HG03460 (cell line): ENCODE results near the gene GPR180.

Source experiments
- ATAC-seq: cut with Tn5 transposase; IDR thresholded peaks from one replicate; pipeline ENCODE4 v1.9.1; 2021; ENCODE audit not compliant: unreplicated experiment

Gene GPR180

GRCh38 chr13:94640721-94641120 lies 39.1 kb downstream of the GPR180 start:
- no peak for ATAC-seq

GRCh38 chr13:94641409-94641941 lies 39.8 kb downstream of the GPR180 start:
- ATAC-seq, result no peak

DNA sequence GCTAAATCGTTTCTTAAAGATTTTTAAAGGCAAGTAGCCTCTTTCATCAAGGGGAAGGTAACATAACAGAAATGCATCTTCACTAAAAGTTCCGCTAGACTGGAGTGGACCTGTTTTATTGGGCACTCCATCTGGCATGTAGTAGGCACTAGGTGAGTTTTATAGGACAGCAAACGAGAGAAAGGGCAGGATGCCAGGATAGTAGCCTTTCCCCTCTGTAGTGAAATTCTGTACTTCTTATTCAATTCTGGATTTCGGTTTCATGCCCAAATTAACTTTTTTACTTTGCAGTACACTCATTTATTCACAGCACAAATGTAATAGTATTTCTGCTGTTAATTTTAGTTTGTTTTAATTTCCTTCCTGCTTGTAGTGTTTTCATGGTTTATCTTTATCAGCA lies 45.2 kb downstream of the GPR180 start:
- ATAC-seq, result no peak

GRCh38 chr13:94656176-94656575 lies 54.5 kb downstream of the GPR180 start:
- ATAC-seq, result no peak

DNA sequence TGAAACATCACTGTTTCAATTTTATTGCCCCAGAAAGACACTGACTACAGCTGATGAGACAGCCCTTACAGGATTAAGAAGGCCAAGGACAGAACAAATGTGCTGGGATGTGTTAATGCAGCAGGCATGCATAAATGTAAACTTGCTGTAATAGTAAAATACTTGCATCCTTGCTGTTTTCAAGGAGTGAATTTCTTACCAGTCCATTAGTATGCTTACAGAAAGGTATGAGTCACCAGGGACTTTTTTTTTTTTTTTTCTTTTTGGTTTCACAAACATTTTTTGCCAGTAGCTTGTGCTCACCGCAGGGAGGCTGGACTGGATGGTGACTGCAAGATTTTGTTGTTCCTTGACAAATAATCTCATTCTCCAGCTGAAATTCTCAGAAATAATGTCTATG lies 55.1 kb downstream of the GPR180 start:
- ATAC-seq, result peak; percentile 93

GRCh38 chr13:94657167-94657566 lies 55.5 kb downstream of the GPR180 start:
- peak; percentile 18 for ATAC-seq

DNA sequence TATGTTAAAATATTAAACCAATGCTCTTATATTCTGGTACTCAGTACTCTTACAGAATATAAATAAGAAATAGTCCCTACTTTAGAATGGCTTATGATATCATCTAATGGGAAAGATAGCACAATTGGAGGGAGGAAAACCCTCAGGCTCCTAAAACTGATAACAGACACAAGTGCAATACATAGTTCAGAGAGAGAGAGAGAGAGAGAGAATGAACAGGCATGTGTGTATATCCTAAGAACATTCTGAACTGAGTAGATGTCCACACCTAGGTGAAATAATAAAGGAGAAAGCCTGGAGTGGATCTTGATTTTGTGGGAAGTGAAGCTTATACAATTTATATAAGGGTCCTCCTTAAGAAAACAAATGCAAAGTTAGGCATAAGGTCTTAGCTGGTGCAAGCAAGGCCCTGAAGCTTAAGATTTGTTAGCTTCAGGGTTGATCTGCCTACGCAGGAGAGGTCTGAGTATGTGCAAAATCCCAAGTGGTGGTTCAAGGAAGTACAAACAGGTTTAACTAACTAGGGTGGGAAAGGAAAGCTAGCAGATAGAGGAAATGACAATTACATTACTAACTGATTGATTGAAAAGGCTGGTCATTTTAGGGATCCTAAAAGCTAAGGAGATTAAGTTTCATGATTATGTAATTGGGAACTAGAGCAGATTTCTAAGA lies 57.4 kb downstream of the GPR180 start:
- ATAC-seq, result no peak

DNA sequence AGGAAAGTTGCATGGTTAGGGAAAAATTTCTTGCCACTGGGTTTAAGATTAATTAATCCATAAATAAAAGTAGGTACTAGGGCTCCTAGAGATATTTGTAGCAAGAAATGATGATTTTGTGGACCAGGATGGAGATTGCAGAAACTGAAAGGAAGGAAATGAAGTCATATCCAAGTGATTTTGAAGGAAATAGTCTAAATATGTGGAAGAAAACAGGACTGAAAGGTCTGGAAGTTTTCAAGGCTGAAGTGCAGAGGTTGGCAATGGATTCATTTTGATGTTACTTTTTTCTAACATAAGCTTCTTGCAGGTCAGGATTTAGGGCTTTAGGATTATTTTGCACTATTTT lies 57.9 kb downstream of the GPR180 start:
- no peak for ATAC-seq

DNA sequence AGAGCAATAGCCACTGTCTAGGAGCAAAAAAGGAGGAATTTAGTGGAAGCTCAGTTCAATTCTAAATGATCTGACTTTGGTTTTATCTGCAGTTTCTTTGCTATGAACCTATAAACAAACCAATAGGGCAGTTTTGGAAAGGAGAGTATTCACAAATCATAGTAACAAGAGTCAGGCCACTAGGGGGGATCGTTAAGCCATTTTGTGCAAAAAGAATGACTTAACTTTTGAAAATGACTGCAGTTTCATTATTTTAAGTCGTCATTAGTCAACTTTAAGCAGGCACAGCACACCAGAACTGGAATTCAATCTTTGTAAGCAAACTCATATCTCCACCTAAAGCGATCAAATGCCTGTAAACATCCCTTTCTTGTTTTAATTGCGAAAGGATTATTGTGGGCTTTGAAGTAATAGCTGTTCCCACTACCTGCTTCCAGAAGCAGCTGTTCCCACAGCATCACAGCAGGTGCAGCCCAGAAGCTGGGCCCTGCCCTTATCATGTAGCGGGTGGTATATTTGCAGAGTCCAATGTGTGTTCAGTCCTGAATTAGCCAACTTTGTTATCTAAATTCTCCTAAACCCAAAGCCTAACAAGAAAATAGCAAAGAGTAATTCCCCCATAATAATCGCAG lies 59.2 kb downstream of the GPR180 start:
- ATAC-seq, result no peak

GRCh38 chr13:94661406-94661805 lies 59.7 kb downstream of the GPR180 start:
- no peak for ATAC-seq

DNA sequence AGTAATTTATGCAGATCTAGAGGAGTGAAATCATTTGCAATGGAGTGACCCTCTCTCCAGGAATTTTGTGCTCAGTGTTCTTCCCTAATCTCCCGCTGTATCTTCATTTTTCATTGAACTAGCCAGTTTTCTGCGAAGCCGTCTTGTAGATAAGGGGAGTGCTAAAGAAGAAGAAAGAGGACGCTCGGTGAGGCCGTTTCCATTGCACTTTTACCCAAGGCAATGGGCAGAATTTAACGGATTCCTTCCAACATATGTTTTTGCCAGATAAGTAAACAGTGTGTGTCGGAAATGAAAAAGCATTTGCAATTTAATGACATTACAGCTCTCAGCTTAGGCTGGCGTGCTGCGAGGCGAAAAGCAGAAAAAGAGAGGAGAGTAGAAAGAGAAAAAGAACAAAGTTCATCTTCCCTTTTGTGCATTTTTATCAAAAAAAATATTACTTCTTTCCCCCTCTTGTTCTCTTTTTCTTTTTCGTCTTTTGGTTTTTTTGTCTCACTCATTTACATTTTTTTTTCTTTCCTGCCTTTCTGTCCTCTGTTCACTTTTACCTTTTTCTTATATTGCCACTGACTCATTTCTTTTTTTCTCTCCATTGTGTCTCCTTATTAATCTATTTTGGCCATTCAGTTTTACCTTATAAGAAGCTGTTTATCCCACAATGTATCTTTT lies 60.8 kb downstream of the GPR180 start:
- no peak for ATAC-seq

- no peak for ATAC-seq
These were observed 63.2 kb downstream of the GPR180 start for GRCh38 chr13:94664889-94665288.

DNA sequence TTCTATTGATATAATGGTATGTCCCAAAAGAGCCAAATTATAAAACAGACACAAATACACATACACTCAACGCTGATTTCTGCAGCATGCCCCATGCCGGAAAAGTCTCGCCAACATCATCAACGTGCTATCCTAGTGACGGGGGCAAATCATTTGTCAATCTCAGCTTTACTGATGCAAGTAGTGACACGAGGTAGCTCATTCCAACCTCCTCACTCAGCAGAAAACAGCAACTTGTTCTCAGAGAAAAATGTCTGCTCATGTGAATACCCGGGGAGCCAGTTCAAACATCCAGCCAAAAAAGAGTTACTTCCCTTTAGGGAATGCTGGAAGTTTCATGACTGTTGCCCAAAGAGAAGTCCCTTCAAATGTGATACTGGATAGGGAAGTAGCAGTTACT lies 64.4 kb downstream of the GPR180 start:
- ATAC-seq, result no peak

DNA sequence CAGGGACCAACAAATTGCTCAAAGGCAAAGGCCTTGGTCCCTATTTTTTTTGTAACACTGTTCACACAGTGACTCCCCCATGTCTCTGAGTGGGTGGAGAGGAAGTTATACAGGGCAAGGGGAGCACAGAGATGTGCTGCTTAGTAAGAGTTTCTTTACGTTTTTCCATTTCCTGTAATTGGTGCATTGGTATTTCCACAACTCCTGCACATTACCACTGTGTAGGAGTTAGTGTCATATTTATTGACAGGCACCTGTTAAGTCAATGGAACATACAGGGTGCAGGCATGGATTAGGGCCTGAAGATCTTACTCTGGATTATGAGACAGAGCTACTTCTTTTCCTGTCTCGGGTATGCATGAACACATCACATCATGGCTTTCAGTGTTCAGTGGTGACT lies 65.5 kb downstream of the GPR180 start:
- ATAC-seq, result no peak

GRCh38 chr13:94672400-94672799 lies 70.7 kb downstream of the GPR180 start:
- no peak for ATAC-seq

GRCh38 chr13:94673851-94674250 lies 72.2 kb downstream of the GPR180 start:
- ATAC-seq, result no peak

- peak; percentile 64 for ATAC-seq
These were observed 73.1 kb downstream of the GPR180 start for GRCh38 chr13:94674609-94675348.

- no peak for ATAC-seq
These were observed 76.1 kb downstream of the GPR180 start for GRCh38 chr13:94677799-94678198.

GRCh38 chr13:94678845-94679244 lies 77.2 kb downstream of the GPR180 start:
- ATAC-seq, result no peak

DNA sequence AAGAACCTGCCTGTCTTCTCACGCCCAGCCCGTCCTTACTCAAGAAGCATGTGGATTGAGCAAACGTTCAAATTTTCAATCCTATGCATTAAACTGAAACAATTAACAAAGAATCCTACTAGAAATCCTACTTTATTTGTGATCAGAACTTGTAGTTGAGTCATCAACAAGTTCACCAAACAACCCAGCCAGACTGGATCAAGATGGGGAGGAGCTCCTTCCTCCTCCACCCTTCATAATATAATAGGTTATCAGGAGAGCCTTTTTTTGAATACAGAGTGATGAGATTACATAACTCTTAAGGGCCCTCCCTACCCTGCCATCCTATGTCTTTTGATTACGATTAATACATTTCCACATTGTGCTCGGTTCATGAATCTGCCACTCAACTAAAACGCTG lies 78.0 kb downstream of the GPR180 start:
- ATAC-seq, result no peak

DNA sequence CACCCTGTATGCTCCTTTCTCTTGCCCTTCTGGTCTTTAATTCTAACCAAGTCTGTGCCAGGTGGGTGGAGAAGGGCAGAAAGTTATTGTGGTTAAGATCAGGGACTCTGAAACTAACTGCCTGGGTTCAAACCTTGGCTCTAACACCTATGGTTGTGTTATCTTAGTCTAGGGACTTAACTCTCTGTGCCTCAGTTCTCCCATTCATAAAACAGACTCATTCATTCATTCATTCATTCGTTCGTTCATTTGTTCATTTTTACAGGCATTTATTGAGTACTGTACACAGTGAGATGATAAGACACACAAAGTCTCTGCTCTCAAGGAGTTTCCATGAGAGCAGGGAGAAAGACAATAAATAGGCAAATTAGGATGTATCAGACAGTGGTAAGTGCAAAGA lies 80.6 kb downstream of the GPR180 start:
- no peak for ATAC-seq

GRCh38 chr13:94683409-94683808 lies 81.8 kb downstream of the GPR180 start:
- no peak for ATAC-seq
